ENCODE measurements around the gene ASPSCR1. TPM values are rescaled to one million over a fixed set of nuclear protein-coding genes. Genes with fewer than 3 reads are reported as not detected.

ASPSCR1 gene
- total RNA-seq, 1 experiment from 2014 or later = 54.9 TPM

GRCh38 chr17:82058230-82058854 is 80.9 kb downstream of the ASPSCR1 start:
- no peaks in the 10 kb centered on the region for H3K4me1 ChIP-seq (replicated peaks; ENCODE audit: insufficient read depth)
- BruUV-seq (replicated peaks) = no TSS peak
- H3K9me2 ChIP-seq (ENCODE audit: insufficient read depth) = no peaks in the 10 kb centered on the region
- no peak overlapping the region for H2AFZ ChIP-seq
- H4K20me1 ChIP-seq (ENCODE audit: insufficient read depth) = no peaks in the 10 kb centered on the region
- H3K36me3 ChIP-seq (ENCODE audit: low read depth) = no peaks in the 10 kb centered on the region
- CTCF ChIA-PET = no interaction called here
- H3K9me3 ChIP-seq (ENCODE audit: insufficient read depth, low read depth) = no peaks in the 10 kb centered on the region
- no peak overlapping the region for H3K4me2 ChIP-seq
- no peak overlapping the region for H3K27ac ChIP-seq
- H3K27me3 ChIP-seq (ENCODE audit: insufficient read depth, low read depth) = no peaks in the 10 kb centered on the region
- no peak overlapping the region for H3K4me3 ChIP-seq
- H3K79me2 ChIP-seq (ENCODE audit: low read depth) = no peaks in the 10 kb centered on the region
- POLR2A ChIA-PET (ENCODE audit: unreplicated experiment) = no interaction called here
- DNase-seq = no peak
- TF ChIP-seq EZH2 (IDR thresholded peaks at IDR 0.05; ENCODE audit: low read depth) = no peak
- TF ChIP-seq, protein P1, sequence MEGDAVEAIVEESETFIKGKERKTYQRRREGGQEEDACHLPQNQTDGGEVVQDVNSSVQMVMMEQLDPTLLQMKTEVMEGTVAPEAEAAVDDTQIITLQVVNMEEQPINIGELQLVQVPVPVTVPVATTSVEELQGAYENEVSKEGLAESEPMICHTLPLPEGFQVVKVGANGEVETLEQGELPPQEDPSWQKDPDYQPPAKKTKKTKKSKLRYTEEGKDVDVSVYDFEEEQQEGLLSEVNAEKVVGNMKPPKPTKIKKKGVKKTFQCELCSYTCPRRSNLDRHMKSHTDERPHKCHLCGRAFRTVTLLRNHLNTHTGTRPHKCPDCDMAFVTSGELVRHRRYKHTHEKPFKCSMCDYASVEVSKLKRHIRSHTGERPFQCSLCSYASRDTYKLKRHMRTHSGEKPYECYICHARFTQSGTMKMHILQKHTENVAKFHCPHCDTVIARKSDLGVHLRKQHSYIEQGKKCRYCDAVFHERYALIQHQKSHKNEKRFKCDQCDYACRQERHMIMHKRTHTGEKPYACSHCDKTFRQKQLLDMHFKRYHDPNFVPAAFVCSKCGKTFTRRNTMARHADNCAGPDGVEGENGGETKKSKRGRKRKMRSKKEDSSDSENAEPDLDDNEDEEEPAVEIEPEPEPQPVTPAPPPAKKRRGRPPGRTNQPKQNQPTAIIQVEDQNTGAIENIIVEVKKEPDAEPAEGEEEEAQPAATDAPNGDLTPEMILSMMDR (conservative IDR thresholded peaks at IDR 0.05) = no peak
- H3F3A ChIP-seq (ENCODE audit: insufficient read depth, low read depth) = no peaks in the 10 kb centered on the region
- intact Hi-C loops (cut with micrococcal nuclease; ENCODE audit: unreplicated experiment) = no loop called here

DNA sequence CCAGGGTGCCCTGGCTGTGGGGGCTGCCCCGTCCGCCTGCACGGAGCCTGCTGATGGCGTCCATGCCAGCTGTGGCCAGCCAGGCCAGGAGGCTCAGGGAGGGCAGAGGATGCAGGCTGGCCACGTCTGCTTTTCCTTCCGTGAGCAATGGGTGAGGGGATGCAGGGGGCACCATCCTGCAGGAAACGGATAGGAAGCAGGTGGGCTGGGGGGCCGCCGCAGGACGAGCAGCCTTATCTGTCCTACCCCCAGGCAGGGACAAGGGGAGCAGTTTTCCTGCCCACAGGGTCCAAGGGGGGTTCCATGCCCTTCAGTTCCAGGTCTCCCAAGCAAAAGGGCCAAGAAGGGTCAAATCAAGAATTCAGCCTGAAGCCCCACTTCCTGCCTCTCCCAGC is 81.4 kb downstream of the ASPSCR1 start:
- ChIA-PET CTCF (no interaction called here), POLR2A (ENCODE audit: unreplicated experiment) (interaction anchor here (0.6 kb wide), 1 partner anchor 21 kb away, joined by 6 read pairs; the partner anchor contains the start of gene DCXR)
- Histone ChIP-seq H3K27me3 (ENCODE audit: insufficient read depth, low read depth) (no peaks in the 10 kb centered on the region), H3K9me2 (ENCODE audit: insufficient read depth) (no peaks in the 10 kb centered on the region), H3F3A (ENCODE audit: insufficient read depth, low read depth) (no peaks in the 10 kb centered on the region), H3K36me3 (ENCODE audit: low read depth) (no peaks in the 10 kb centered on the region), H3K9me3 (ENCODE audit: insufficient read depth, low read depth) (no peaks in the 10 kb centered on the region), H3K27ac (no peak overlapping the region), H3K4me1 (replicated peaks; ENCODE audit: insufficient read depth) (0 out of 2 replicates have a peak, but pooled peaks cover under 1% of the 10 kb centered on the region), H3K4me3 (no peak overlapping the region), H2AFZ (no peak overlapping the region), H4K20me1 (ENCODE audit: insufficient read depth) (no peaks in the 10 kb centered on the region), H3K79me2 (ENCODE audit: low read depth) (0 out of 2 replicates have a peak, but pooled peaks cover 3% of the 10 kb centered on the region), H3K4me2 (no peak overlapping the region)
- no TSS peak for BruUV-seq (replicated peaks)
- no peak for DNase-seq
- TF ChIP-seq, protein P1 (conservative IDR thresholded peaks at IDR 0.05) = no peak
- no peak for TF ChIP-seq EZH2 (IDR thresholded peaks at IDR 0.05; ENCODE audit: low read depth)
- intact Hi-C loops (cut with micrococcal nuclease; ENCODE audit: unreplicated experiment) = no loop called here

DNA sequence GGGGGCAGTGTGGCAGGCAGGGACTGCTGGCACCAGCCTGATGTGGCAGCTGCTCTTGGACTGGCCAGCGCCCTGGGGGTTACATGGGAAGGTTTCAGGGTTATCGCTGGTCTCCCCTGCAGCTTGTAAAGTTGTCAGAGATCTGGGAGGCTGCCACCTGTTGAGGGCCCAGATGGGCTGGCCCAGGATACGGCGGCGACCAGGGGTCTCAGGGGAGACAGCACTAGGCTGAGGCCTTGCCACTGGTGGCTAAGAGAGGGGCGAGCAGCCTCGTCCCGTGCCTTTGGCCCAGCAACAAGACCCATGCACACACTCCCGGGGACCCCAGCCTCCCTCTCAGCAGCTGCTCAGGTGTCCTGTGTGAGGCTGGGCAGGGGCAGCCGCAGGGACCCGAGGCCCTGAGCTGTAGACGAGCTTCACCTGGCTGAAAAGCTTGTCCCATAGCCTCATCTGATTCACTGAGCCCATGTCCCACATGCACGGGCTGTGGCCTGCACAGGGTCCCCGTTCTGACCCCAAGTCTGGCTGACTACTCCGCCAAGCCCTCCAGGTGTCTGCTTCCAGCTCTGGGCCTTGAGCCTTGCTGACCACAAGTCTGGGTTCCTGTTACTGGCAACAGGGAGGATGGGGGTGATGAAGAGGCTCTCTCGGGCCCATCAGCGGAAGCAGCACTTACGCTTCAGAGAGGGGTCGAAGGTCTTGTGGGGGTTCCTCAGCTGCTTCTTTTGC is 82.0 kb downstream of the ASPSCR1 start:
- Histone ChIP-seq H3K79me2 (ENCODE audit: low read depth) (0 out of 2 replicates have a peak, but pooled peaks cover 8% of the 10 kb centered on the region), H3K9me2 (ENCODE audit: insufficient read depth) (no peaks in the 10 kb centered on the region), H3K27me3 (ENCODE audit: insufficient read depth, low read depth) (no peaks in the 10 kb centered on the region), H3K36me3 (ENCODE audit: low read depth) (no peaks in the 10 kb centered on the region), H2AFZ (no peak overlapping the region), H3K4me2 (no peak overlapping the region), H3K27ac (no peak overlapping the region), H3K9me3 (ENCODE audit: insufficient read depth, low read depth) (no peaks in the 10 kb centered on the region), H3K4me3 (no peak overlapping the region), H3K4me1 (replicated peaks; ENCODE audit: insufficient read depth) (0 out of 2 replicates have a peak, but pooled peaks cover 5% of the 10 kb centered on the region), H3F3A (ENCODE audit: insufficient read depth, low read depth) (no peaks in the 10 kb centered on the region), H4K20me1 (ENCODE audit: insufficient read depth) (no peaks in the 10 kb centered on the region)
- intact Hi-C loops (cut with micrococcal nuclease; ENCODE audit: unreplicated experiment) = no loop called here
- POLR2A ChIA-PET (ENCODE audit: unreplicated experiment) = interaction anchor here (0.6 kb wide), 2 partner anchors 22 to 239 kb away, joined by 6 to 10 read pairs; partner anchors contain the start of gene DCXR
- CTCF ChIA-PET = no interaction called here
- no TSS peak for BruUV-seq (replicated peaks)
- no peak for TF ChIP-seq EZH2 (IDR thresholded peaks at IDR 0.05; ENCODE audit: low read depth)
- TF ChIP-seq, protein P1 (conservative IDR thresholded peaks at IDR 0.05) = no peak
- DNase-seq = no peak
